AG04449 (cell line): ENCODE data around the gene CCDC167.

Source experiments
- CTCF ChIA-PET: fragments of 350-600 bp; formaldehyde crosslinking; extraction: SDS; loops from one replicate; lab custom pipeline; 2021; ENCODE audit warnings: antibody characterized with exemption; lab: Yijun Ruan, JAX
- POLR2A ChIA-PET: fragments of 400-600, 350-600 bp; formaldehyde crosslinking; extraction: SDS; loops from one replicate; lab custom pipeline; 2020; ENCODE audit warnings: antibody characterized with exemption, inconsistent platforms; lab: Yijun Ruan, JAX
- DNase-seq: peaks from one replicate; pipeline ENCODE4 v3.0.0-alpha.2; 2010; ENCODE audit warnings: low read depth, low spot score
- H3K4me3 ChIP-seq: 2 replicates; pipeline ENCODE4 v1.5.1; 2011; ENCODE audit warnings: low read depth, mild to moderate bottlenecking, control low read depth, low read length
- TF ChIP-seq, protein P1 (sequence below): IDR thresholded peaks from one replicate; pipeline ENCODE4 v1.5.1; 2011; ENCODE audit warnings: mild to moderate bottlenecking, moderate library complexity, low read length, control low read depth, inconsistent platforms; ENCODE audit not compliant: insufficient read depth; ENCODE audit errors: missing control alignments

The CCDC167 gene

DNA sequence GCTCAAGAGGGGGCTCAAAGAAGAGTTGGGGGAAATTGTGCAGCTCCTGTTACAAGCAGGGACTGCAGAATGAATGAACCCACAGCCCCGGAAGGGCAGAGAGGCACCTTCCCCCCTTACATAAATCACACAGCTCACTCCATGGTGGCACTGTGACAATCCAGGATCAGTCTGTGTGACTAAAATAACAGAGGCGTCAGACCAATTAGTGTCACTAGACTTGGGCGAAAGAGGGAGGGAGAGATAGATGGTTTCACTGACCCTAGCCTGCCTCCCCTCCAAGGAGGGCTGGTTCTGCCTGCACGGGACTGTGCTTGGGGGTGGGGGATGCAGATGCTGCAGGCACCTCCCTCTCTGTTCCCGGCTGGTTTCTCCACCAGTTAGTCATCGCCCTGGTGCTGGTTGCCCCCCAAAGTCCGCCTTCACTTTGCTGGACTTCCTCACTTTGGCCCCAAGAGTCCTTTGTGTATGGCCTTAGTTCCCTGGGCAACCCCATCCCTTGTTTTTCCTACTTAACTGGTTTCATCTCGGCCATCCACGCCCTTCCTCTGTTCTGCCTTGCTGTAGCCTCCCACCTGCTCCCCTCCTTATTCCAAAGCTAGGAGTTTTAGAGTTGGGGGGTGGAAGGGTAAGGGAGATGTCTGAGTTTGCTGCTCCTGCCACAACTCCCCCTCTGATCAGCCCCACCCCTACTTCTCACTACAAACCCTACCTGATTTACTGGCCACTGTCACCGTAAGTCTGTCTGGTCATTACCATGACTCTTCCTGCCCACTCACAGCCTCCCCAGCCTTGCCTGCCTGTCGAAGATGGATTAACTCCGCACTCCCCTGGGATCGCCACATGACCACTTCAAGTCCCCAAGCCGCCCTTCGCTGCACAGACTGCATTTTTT is 17.7 kb downstream of the CCDC167 start:
- no peak for DNase-seq
- CTCF ChIA-PET: interaction anchor here (1.4 to 9.7 kb wide), 6 partner anchors 10 to 208 kb away, joined by 5 to 103 read pairs (median 8); no protein-coding TSS in a partner anchor

DNA sequence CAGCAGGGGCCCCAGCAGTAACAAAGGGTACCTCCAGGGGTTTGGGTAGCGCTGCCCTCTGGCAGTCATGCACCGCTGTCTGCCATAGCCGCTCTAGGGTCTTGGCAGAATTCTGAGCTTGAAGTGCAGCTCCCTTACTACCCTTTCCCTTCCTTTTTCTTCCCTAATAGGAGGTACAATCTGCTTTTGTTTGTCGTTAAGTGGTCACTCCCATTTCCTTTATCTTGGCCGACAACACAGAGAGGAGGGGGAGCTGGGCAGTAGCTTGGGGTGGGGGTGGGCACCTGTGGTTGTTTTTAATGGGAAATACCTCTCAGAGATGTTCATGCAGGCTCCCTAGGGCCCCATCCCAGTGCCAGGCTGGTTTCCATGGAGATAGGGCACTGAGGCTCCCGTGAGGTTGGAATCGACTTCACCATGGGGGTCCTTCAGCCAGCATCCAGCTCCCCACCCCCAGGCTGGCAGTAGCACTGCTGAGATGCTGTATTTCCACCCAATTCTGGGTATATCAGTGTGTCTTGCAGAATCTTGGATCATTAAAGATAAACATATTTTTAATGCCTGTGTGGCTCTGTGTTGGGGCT is 18.6 kb downstream of the CCDC167 start:
- DNase-seq: no peak
- POLR2A ChIA-PET: no interaction called here
- TF ChIP-seq, protein P1, sequence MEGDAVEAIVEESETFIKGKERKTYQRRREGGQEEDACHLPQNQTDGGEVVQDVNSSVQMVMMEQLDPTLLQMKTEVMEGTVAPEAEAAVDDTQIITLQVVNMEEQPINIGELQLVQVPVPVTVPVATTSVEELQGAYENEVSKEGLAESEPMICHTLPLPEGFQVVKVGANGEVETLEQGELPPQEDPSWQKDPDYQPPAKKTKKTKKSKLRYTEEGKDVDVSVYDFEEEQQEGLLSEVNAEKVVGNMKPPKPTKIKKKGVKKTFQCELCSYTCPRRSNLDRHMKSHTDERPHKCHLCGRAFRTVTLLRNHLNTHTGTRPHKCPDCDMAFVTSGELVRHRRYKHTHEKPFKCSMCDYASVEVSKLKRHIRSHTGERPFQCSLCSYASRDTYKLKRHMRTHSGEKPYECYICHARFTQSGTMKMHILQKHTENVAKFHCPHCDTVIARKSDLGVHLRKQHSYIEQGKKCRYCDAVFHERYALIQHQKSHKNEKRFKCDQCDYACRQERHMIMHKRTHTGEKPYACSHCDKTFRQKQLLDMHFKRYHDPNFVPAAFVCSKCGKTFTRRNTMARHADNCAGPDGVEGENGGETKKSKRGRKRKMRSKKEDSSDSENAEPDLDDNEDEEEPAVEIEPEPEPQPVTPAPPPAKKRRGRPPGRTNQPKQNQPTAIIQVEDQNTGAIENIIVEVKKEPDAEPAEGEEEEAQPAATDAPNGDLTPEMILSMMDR: no peak
- no peak overlapping the region for H3K4me3 ChIP-seq
- CTCF ChIA-PET: interaction anchor here (0.6 to 9.7 kb wide), 9 partner anchors 8 to 209 kb away, joined by 3 to 103 read pairs (median 5); no protein-coding TSS in a partner anchor

More for the DNA sequence above, 17.7 kb downstream of the CCDC167 start:
- H3K4me3 ChIP-seq: no peak overlapping the region
- TF ChIP-seq, protein P1: no peak
- POLR2A ChIA-PET: no interaction called here

DNA sequence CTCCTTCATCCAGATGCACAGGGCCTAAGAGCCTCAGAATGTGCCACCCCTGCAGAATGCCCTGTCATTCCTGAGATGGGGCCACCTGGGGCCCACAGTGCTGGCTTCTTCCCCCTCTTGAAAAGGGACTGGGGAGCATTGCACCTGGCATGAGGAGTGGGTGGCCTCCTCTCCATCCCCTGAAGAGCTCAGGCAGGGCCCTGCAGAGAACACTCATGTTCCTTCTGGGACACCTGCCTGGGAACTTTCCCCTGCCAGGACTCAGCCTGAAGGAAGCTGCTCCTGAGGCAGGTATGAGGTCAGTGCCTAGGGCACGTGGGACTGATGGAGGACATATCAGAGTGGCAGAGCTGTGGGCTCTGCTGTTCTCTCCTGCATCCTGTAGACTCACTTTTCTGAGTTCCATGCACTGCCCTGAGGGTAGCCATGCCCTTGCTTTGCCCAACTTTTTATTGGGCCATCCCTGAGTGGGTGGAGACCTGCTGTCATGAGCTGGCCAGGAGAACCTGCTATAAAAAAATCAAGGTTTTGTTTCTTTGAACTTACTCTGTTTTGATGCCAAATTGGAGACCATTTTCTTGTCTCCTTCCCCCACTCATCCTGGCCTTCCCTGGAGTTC is 19.5 kb downstream of the CCDC167 start:
- TF ChIP-seq, protein P1: no peak
- H3K4me3 ChIP-seq: no peak overlapping the region
- CTCF ChIA-PET: interaction anchor here (0.9 to 9.7 kb wide), 7 partner anchors 8 to 212 kb away, joined by 3 to 103 read pairs (median 6); no protein-coding TSS in a partner anchor
- DNase-seq: no peak
- POLR2A ChIA-PET: interaction anchor here (0.6 kb wide), 1 partner anchor 390 kb away, joined by 3 read pairs; no protein-coding TSS in a partner anchor

DNA sequence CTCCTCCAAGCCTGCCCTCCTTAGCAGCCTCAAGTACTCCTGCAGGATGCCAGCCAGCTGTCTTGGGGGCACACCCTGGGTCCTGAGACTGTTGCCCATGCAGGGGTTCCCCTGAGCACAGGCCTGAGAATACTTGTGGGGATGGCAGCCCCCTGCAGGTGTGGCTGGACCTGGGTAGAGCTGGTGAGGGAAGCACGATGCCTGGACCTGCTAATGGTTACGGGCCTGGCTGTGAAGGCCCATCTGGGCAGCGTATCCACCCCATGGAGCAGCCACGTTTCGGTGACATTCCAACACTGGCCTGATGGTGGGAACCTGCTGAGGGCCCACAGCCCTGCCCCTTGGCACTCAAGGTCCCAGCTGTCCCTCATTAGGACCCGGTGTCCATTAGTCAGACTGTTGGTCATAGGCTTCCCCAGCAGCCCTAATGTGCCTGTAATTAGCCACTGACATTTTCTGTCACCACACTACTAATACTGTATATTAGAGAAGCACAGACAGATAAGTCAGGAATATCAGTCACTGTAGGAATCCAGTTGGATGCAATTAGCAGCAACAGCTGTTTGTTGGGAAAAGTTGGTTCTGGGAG is 20.3 kb downstream of the CCDC167 start:
- H3K4me3 ChIP-seq: no peak overlapping the region
- ChIA-PET POLR2A (no interaction called here), CTCF (interaction anchor here (0.7 to 1.9 kb wide), 3 partner anchors 94 to 213 kb away, joined by 3 to 9 read pairs (median 3); no protein-coding TSS in a partner anchor)
- DNase-seq: no peak
- TF ChIP-seq, protein P1: no peak

DNA sequence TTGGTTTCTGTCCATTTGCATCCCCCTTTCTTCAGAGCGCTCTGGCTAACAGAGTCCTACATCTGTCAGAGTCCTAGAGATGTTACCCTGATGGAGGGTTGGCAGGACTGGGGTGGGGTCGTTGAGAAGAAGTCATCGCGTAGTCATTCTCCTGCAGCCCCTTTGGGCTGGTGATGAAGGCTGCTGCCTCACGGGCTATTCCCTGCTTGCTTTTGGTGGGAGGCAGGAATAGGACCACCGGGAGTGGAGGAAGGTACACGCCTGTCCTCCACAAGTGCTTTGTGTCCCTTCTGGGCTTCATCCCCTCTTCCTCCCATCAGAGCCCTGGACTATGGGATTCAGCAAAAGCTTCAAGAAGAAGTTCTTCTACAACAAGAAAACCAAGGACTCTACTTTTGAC is 20.9 kb downstream of the CCDC167 start:
- no peak overlapping the region for H3K4me3 ChIP-seq
- DNase-seq: no peak
- POLR2A ChIA-PET: no interaction called here
- TF ChIP-seq, protein P1: no peak
- CTCF ChIA-PET: interaction anchor here (0.7 to 1.9 kb wide), 3 partner anchors 94 to 214 kb away, joined by 3 to 9 read pairs (median 3); no protein-coding TSS in a partner anchor
